Caco-2 (cell line): ENCODE measurements around the gene BLOC1S3. TPM values are rescaled to one million over a fixed set of nuclear protein-coding genes. Genes with fewer than 3 reads are reported as not detected.
A peak's percentile ranks its signal among the peaks of the same experiment; 100 is the strongest.

ENCODE experiments used
- BruUV-seq: library from RNA; stranded (reverse); fragments of 400-500 nt; replicated peaks from 2 replicates; lab custom pipeline; 2021; lab: Mats Ljungman, UMichigan
- CTCF ChIA-PET: fragments of 300-600 bp; sonication (Branson Sonifier 250); formaldehyde crosslinking; loops from one replicate; lab custom pipeline; 2022; ENCODE audit warnings: antibody characterized with exemption; lab: Charles Lee
- POLR2A ChIA-PET: fragments of 300-600 bp; sonication (Branson Sonifier 250); formaldehyde crosslinking; loops from one replicate; lab custom pipeline; 2022; ENCODE audit warnings: antibody characterized with exemption; lab: Charles Lee
- DNase-seq, 2 experiments: peaks; one replicate each; pipeline versions ENCODE4 v3.0.0 to v3.0.0-alpha.2; 2020 to 2022
- H3K27me3 ChIP-seq: replicated peaks from 2 replicates; pipeline ENCODE4 v1.6.0; 2011; ENCODE audit warnings: low read length; ENCODE audit not compliant: control insufficient read depth, insufficient read depth
- H3K36me3 ChIP-seq: 2 replicates; pipeline ENCODE4 v1.5.1; 2011; ENCODE audit warnings: low read length; ENCODE audit not compliant: control insufficient read depth, insufficient read depth
- H3K4me1 ChIP-seq: fragments of 250-450 bp; sonication (Bioruptor Pico); 2 replicates; pipeline ENCODE4 v1.5.1; 2020; ENCODE audit warnings: mild to moderate bottlenecking
- H3K4me3 ChIP-seq: 2 replicates; pipeline ENCODE4 v1.5.1; 2011; ENCODE audit warnings: low read depth, mild to moderate bottlenecking, control low read depth, low read length
- H3K9me3 ChIP-seq: fragments of 250-450 bp; sonication (Bioruptor Pico); 2 replicates; pipeline ENCODE4 v1.5.1; 2020; ENCODE audit warnings: mild to moderate bottlenecking, moderate library complexity
- H3K27ac Mint-ChIP-seq: one replicate; pipeline ENCODE4 v1.8.0; 2022; ENCODE audit warnings: mixed read lengths; ENCODE audit not compliant: unreplicated experiment
- H3K27me3 Mint-ChIP-seq: one replicate; pipeline ENCODE4 v1.8.0; 2022; ENCODE audit warnings: mixed read lengths; ENCODE audit not compliant: insufficient read depth, unreplicated experiment
- H3K36me3 Mint-ChIP-seq: one replicate; pipeline ENCODE4 v1.8.0; 2022; ENCODE audit warnings: mild to moderate bottlenecking, mixed read lengths; ENCODE audit not compliant: insufficient read depth, unreplicated experiment
- H3K4me1 Mint-ChIP-seq: one replicate; pipeline ENCODE4 v1.8.0; 2022; ENCODE audit warnings: low read depth, mixed read lengths; ENCODE audit not compliant: unreplicated experiment
- H3K4me3 Mint-ChIP-seq: one replicate; pipeline ENCODE4 v1.8.0; 2022; ENCODE audit warnings: mild to moderate bottlenecking, moderate library complexity, mixed read lengths; ENCODE audit not compliant: unreplicated experiment
- H3K9me3 Mint-ChIP-seq: one replicate; pipeline ENCODE4 v1.8.0; 2022; ENCODE audit warnings: mixed read lengths; ENCODE audit not compliant: unreplicated experiment
- intact Hi-C: fragments of 100-400 bp; cut with micrococcal nuclease; formaldehyde crosslinking; loops from one replicate; pipeline ENCODE4 v1.10.0; 2022; ENCODE audit not compliant: unreplicated experiment
- total RNA-seq: library from RNA; stranded (reverse); gene quantifications from 2 replicates; pipeline ENCODE4 v1.2.3, GENCODE V29; 2022
- TF ChIP-seq, protein P1 (sequence below), 2 experiments: fragments of 200-600 bp in 1 of 2; IDR thresholded peaks; 1 replicate in 1 of 2; 2 replicates in 1 of 2; pipeline versions ENCODE4 v1.5.1 to v1.8.0; 2011 to 2022; ENCODE audit warnings: antibody characterized with exemption in 1 of 2, control low read depth in 1 of 2, inconsistent platforms in 1 of 2, low read depth in 1 of 2, low read length in 1 of 2, mild to moderate bottlenecking in 1 of 2, moderate library complexity in 1 of 2; ENCODE audit not compliant: insufficient read depth in 1 of 2, severe bottlenecking in 1 of 2, unreplicated experiment in 1 of 2

BLOC1S3 gene
- total RNA-seq, 1 experiment from 2014 or later = 20.4 TPM

GRCh38 chr19:45150180-45150579 is 28.4 kb upstream of the BLOC1S3 start:
- POLR2A ChIA-PET = no interaction called here
- Histone ChIP-seq H3K36me3 (no peaks in the 10 kb centered on the region; the same call in 1 of the 2 replicates), H3K9me3 (no peaks in the 10 kb centered on the region), H3K27me3 (no peaks in the 10 kb centered on the region), H3K4me3 (no peak overlapping the region), H3K4me1 (peaks cover 16% of the 10 kb centered on the region)
- DNase-seq = no peak
- no peaks in the 10 kb centered on the region for H3K27me3 Mint-ChIP-seq
- TF ChIP-seq, protein P1, sequence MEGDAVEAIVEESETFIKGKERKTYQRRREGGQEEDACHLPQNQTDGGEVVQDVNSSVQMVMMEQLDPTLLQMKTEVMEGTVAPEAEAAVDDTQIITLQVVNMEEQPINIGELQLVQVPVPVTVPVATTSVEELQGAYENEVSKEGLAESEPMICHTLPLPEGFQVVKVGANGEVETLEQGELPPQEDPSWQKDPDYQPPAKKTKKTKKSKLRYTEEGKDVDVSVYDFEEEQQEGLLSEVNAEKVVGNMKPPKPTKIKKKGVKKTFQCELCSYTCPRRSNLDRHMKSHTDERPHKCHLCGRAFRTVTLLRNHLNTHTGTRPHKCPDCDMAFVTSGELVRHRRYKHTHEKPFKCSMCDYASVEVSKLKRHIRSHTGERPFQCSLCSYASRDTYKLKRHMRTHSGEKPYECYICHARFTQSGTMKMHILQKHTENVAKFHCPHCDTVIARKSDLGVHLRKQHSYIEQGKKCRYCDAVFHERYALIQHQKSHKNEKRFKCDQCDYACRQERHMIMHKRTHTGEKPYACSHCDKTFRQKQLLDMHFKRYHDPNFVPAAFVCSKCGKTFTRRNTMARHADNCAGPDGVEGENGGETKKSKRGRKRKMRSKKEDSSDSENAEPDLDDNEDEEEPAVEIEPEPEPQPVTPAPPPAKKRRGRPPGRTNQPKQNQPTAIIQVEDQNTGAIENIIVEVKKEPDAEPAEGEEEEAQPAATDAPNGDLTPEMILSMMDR (IDR thresholded peaks at IDR 0.05; ENCODE audit: insufficient read depth in 1 of 2, low read depth in 1 of 2, low read length in 1 of 2, severe bottlenecking in 1 of 2, unreplicated experiment in 1 of 2) = no peak
- peaks cover 11% of the 10 kb centered on the region for H3K4me1 Mint-ChIP-seq
- intact Hi-C loops = no loop called here
- H3K36me3 Mint-ChIP-seq = peaks cover 54% of the 10 kb centered on the region
- CTCF ChIA-PET = interaction anchor here (1.9 kb wide), 1 partner anchor 28 kb away, joined by 6 read pairs; the partner anchor contains the start of genes BLOC1S3 and TRAPPC6A
- no peaks in the 10 kb centered on the region for H3K9me3 Mint-ChIP-seq
- BruUV-seq = no TSS peak
- H3K27ac Mint-ChIP-seq = no peak overlapping the region
- H3K4me3 Mint-ChIP-seq = no peak overlapping the region

GRCh38 chr19:45150751-45151281 is 27.8 kb upstream of the BLOC1S3 start:
- Mint-ChIP-seq H3K27ac (no peak overlapping the region), H3K4me3 (no peak overlapping the region), H3K36me3 (peaks cover 53% of the 10 kb centered on the region), H3K27me3 (no peaks in the 10 kb centered on the region), H3K4me1 (peaks cover 11% of the 10 kb centered on the region), H3K9me3 (no peaks in the 10 kb centered on the region)
- TF ChIP-seq, protein P1 (IDR thresholded peaks at IDR 0.05; ENCODE audit: insufficient read depth in 1 of 2, low read depth in 1 of 2, low read length in 1 of 2, severe bottlenecking in 1 of 2, unreplicated experiment in 1 of 2) = no peak
- no peak for DNase-seq
- no peaks in the 10 kb centered on the region for H3K27me3 ChIP-seq
- no peak overlapping the region for H3K4me3 ChIP-seq
- intact Hi-C loops = no loop called here
- BruUV-seq = no TSS peak
- ChIA-PET POLR2A (no interaction called here), CTCF (interaction anchor here (1.9 kb wide), 1 partner anchor 28 kb away, joined by 6 read pairs; the partner anchor contains the start of genes BLOC1S3 and TRAPPC6A)
- no peaks in the 10 kb centered on the region; the same call in 1 of the 2 replicates for H3K36me3 ChIP-seq
- H3K4me1 ChIP-seq = peaks cover 16% of the 10 kb centered on the region
- H3K9me3 ChIP-seq = no peaks in the 10 kb centered on the region

DNA sequence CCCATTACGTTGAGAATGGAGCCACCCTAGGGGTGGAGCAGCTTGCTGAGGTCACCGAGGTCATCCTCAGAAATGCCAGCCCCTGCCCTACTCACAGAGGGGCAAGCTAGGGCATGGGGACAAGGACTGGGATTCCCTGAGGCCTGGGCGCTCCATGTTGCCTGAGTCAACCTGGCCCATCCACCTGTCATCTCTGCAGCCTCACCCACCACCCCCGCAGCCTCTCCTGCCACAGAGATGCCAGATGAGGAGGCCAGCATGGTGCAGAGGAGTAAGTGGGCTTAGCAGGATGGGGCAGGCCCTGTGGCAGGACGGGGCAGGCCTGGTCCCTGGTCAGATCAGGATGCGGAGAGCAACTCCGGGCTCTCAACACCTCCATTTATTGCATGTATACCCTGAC is 27.3 kb upstream of the BLOC1S3 start:
- intact Hi-C loops = no loop called here
- CTCF ChIA-PET = interaction anchor here (0.6 kb wide), 1 partner anchor 508 kb away, joined by 4 read pairs; no protein-coding TSS in a partner anchor
- no peaks in the 10 kb centered on the region for H3K9me3 Mint-ChIP-seq
- H3K27ac Mint-ChIP-seq = no peak overlapping the region
- peaks cover 11% of the 10 kb centered on the region for H3K4me1 Mint-ChIP-seq
- H3K36me3 Mint-ChIP-seq = peaks cover 50% of the 10 kb centered on the region
- Histone ChIP-seq H3K36me3 (no peaks in the 10 kb centered on the region; the same call in 1 of the 2 replicates), H3K9me3 (no peaks in the 10 kb centered on the region), H3K27me3 (no peaks in the 10 kb centered on the region), H3K4me3 (no peak overlapping the region), H3K4me1 (peaks cover 16% of the 10 kb centered on the region)
- TF ChIP-seq, protein P1 (IDR thresholded peaks at IDR 0.05; ENCODE audit: insufficient read depth in 1 of 2, low read depth in 1 of 2, low read length in 1 of 2, severe bottlenecking in 1 of 2, unreplicated experiment in 1 of 2) = no peak
- H3K27me3 Mint-ChIP-seq = no peaks in the 10 kb centered on the region
- peak overlapping the region; percentile 74 for H3K4me3 Mint-ChIP-seq
- no TSS peak for BruUV-seq
- POLR2A ChIA-PET = no interaction called here
- no peak for DNase-seq
